ENCODE measurements around the gene TNFAIP8L2.

The TNFAIP8L2 gene

DNA sequence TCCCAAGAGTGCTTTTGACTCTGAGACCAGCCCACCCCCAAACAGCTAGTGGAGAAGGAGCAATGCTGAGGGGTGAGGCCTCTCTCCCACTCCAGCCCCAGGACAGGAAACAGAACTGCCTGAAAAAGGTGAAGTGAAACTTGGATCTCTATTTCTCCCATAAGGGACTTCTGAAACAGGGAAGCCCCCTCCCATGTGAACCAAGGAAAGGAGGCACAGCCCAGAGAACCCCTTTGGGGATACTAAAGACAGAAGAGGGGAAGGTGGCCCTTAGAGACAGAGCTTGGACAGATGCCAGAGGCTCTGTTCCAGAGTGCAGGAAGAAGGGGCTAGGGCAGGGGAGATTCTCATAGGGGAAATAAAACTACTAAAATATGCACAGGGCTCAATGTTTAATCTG, 2.9 kb downstream of the TNFAIP8L2 start:
- TF ChIP-seq, protein P1, sequence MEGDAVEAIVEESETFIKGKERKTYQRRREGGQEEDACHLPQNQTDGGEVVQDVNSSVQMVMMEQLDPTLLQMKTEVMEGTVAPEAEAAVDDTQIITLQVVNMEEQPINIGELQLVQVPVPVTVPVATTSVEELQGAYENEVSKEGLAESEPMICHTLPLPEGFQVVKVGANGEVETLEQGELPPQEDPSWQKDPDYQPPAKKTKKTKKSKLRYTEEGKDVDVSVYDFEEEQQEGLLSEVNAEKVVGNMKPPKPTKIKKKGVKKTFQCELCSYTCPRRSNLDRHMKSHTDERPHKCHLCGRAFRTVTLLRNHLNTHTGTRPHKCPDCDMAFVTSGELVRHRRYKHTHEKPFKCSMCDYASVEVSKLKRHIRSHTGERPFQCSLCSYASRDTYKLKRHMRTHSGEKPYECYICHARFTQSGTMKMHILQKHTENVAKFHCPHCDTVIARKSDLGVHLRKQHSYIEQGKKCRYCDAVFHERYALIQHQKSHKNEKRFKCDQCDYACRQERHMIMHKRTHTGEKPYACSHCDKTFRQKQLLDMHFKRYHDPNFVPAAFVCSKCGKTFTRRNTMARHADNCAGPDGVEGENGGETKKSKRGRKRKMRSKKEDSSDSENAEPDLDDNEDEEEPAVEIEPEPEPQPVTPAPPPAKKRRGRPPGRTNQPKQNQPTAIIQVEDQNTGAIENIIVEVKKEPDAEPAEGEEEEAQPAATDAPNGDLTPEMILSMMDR (IDR thresholded peaks at IDR 0.05; ENCODE audit: low read depth, low read length, missing control alignments), result no peak

DNA sequence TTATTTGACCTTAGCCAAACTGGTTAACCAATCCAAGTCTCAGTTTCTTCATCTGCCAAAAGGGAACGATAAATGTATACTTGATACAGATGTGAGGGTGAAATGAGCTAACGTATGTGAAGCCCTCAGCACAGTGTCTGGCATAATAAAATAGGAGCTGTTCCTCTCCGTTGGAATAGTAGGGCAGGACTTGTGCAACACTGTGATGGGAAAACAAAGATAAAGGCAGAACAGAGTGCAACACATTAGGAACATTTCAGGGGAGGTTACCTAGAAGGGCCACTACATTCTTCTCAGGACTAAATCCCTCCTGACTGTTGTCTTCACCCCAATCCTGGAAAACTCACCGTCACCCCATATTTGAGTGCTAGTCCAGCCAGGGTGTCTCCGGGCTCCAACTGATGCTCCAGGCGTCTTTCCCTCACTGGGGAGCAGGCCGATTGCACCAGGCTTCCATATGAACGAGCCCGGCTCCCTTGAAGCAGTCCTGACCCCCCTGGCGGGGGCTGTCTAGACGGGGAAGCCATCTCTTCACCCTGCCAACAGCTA, 8.4 kb downstream of the TNFAIP8L2 start:
- TF ChIP-seq, protein P1 (IDR thresholded peaks at IDR 0.05; ENCODE audit: low read depth, low read length, missing control alignments), result no peak
- H3K4me3 ChIP-seq (ENCODE audit: low read depth, low read length), result peak overlapping the region; percentile 79
- DNase-seq (ENCODE audit: low read depth), result no peak

More for the DNA sequence above, 2.9 kb downstream of the TNFAIP8L2 start:
- no peak overlapping the region for H3K4me3 ChIP-seq (ENCODE audit: low read depth, low read length)
- no peak for DNase-seq (ENCODE audit: low read depth)

DNA sequence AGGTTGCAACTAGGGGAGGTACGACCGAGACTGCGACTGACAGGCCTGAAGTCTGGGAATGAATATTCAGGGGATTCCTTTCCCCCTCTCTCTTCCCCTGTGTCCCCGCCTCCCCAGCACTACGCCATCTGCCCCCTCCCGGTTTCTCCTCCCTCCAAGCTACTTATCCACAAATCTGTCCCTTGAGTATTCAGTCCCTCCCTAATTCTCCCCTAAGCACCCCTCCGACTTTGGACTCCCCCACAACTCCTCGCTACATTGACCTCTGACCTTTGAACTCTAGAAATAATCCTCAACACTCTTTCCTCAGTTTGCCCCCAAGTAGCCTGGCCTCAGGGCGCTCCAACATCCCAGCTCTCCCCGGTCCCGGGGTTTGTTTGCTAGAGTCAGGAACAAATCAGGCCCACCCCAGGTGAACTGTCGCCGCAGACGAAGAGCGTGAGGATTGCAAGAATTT, 8.9 kb downstream of the TNFAIP8L2 start:
- TF ChIP-seq, protein P1 (IDR thresholded peaks at IDR 0.05; ENCODE audit: low read depth, low read length, missing control alignments), result no peak
- peak overlapping the region; percentile 79 for H3K4me3 ChIP-seq (ENCODE audit: low read depth, low read length)
- DNase-seq (ENCODE audit: low read depth), result no peak

DNA sequence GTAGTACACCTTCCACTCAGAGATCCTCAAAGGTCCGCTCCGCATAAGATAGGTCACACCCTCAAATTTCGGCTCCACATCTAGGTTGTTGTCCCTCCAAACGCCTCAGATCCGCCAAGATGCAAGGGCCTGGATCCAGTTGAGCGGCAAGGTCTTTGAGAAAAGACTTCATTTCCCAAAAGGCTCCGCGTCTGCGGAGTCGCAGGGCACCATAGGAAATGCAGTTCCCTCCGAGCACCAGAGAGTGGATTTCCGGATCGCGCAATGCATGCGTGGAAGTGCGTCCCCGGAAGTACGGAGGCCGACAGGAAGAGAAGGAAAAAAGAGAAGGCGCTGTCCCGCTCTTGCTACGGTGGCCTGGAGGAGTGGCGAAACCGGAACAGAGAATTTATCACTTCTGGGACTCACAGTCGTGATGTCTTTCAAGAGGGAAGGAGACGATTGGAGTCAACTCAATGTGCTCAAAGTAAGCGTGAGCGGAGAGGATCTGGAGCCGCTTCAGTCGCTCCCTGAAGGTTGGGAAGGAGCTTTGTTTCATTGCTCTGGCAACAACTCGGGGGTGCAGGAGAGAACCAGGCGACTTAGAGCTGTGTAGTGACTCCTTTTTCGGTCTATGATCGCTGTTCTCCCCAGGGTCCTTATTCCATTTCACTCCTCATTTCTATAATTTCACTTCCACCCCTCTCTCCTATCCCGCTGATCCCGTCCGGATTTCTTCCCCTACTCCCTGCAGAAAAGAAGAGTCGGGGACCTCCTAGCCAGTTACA, 9.5 kb downstream of the TNFAIP8L2 start, which contains the start of the genes LYSMD1 and SCNM1:
TSS of gene LYSMD1 (minus strand) at position 165 of the 767 bp plus-strand sequence. CDS start 644 bp downstream, outside the sequence.
TSS of gene SCNM1 (plus strand) at position 407 of the 767 bp plus-strand sequence. CDS start at position 416, 9 bp downstream.
- DNase-seq (ENCODE audit: low read depth), result peak; percentile 99
- peak within 1 kb of the TSS; percentile 79 for H3K4me3 ChIP-seq (ENCODE audit: low read depth, low read length)
- TF ChIP-seq, protein P1 (IDR thresholded peaks at IDR 0.05; ENCODE audit: low read depth, low read length, missing control alignments), result no peak

DNA sequence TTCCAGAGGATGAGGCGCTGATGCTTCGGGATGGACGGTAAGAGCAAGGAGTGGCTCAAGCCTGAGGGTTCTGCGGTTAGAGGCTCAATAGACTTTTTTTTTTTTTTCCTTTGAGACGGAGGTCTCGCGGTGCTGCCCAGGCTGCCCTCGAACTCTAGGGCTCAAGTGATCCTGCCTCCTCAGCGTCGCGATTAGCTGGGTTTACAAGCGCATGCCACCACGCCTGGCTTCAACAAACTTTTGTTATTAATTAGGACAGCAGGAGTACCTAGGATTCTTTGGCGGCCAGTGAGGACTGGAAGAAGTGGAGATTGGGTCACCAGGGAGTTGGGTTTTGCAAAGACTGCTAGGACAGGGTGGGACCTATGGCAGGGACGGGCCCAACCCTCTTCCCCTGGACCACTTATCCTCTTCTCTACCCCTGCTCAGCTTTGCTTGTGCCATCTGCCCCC, 10.1 kb downstream of the TNFAIP8L2 start:
- DNase-seq (ENCODE audit: low read depth), result no peak
- H3K4me3 ChIP-seq (ENCODE audit: low read depth, low read length), result peak overlapping the region; percentile 79
- TF ChIP-seq, protein P1 (IDR thresholded peaks at IDR 0.05; ENCODE audit: low read depth, low read length, missing control alignments), result no peak

DNA sequence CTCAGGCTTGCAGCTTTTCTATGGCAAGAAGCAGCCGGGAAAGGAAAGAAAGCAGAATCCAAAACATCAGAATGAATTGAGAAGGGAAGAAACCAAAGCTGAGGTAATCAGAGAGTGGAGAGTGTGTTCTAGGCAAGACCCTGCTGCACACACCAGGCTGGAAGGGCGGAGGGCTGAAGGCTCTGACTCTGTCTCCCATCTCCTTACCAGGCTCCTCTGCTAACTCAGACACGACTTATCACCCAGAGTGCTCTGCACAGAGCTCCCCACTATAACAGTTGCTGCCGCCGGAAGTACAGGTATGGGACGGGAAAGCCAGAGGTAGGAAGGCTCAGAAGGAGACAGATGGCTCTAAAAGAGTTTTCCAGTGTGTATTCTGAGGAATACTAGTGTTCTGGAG, 10.7 kb downstream of the TNFAIP8L2 start:
- TF ChIP-seq, protein P1 (IDR thresholded peaks at IDR 0.05; ENCODE audit: low read depth, low read length, missing control alignments), result no peak
- H3K4me3 ChIP-seq (ENCODE audit: low read depth, low read length), result peak overlapping the region; percentile 79
- DNase-seq (ENCODE audit: low read depth), result no peak

All from GM12864 (cell line).